Measurements from ENCODE around the gene MEIS3. TPM values are rescaled to one million over a fixed set of nuclear protein-coding genes. Genes with fewer than 3 reads are reported as not detected.

MEIS3 gene
- polyA plus RNA-seq, 2 of the 4 experiments (the other 2 are of a cell fraction) = 16.5 to 27.1 TPM

GRCh38 chr19:47447470-47448359 lies 28.4 kb upstream of the MEIS3 start (continued):
- TF ChIP-seq MAX (IDR thresholded peaks at IDR 0.05) (peak; percentile 88), HOXA7 (CRISPR knock-in tag; IDR thresholded peaks at IDR 0.05) (no peak), ZNF302 (CRISPR knock-in tag; IDR thresholded peaks at IDR 0.05) (no peak), ESRRA (IDR thresholded peaks at IDR 0.05; ENCODE audit: borderline replicate concordance, low read length) (no peak), HDAC2 (IDR thresholded peaks at IDR 0.05) (no peak)

- CTCF ChIA-PET = interaction anchor here (1.0 to 28.3 kb wide), 8 partner anchors 11 to 296 kb away, joined by 3 to 901 read pairs (median 15); partner anchors contain the start of genes EHD2, KPTN and NAPA
- Histone ChIP-seq H3K9me3 (no peaks in the 10 kb centered on the region), H3K4me3 (peak overlapping the region; percentile 50), H3K4me2 (peak overlapping the region; percentile 91), H3K27ac (peak overlapping the region; percentile 46 to 51; a peak in 5 of 6 replicates), H3K4me1 (peaks cover 26% of the 10 kb centered on the region)
- POLR2A ChIA-PET = interaction anchor here (0.7 to 1.2 kb wide), 4 partner anchors 8 to 37 kb away, joined by 3 to 4 read pairs (median 3); partner anchors contain the start of gene KPTN
- peak; percentile 81 to 94 for DNase-seq (ENCODE audit: low read depth in 1 of 2, low spot score in 1 of 2)
- no peak for TF ChIP-seq ELK1 (IDR thresholded peaks at IDR 0.05; ENCODE audit: low read depth, low read length)
- TF ChIP-seq POLR2A (IDR thresholded peaks at IDR 0.05; ENCODE audit: low read length) = no peak
- no peak for TF ChIP-seq SMC3 (IDR thresholded peaks at IDR 0.05)
- TF ChIP-seq ZC3H11A (IDR thresholded peaks at IDR 0.05) = no peak
- TF ChIP-seq NFE2L2 (conservative IDR thresholded peaks at IDR 0.05; ENCODE audit: low read length) = no peak
- no peak for TF ChIP-seq POLR2AphosphoS2 (conservative IDR thresholded peaks at IDR 0.05; ENCODE audit: low read length)
- TF ChIP-seq PBX3 (IDR thresholded peaks at IDR 0.05) = no peak
- no peak for TF ChIP-seq FOXS1 (CRISPR knock-in tag; IDR thresholded peaks at IDR 0.05)
- TF ChIP-seq TP53 (CRISPR knock-in tag; IDR thresholded peaks at IDR 0.05) = no peak
- TF ChIP-seq HMGXB4 (CRISPR knock-in tag; IDR thresholded peaks at IDR 0.05; ENCODE audit: borderline replicate concordance) = no peak
- TF ChIP-seq MAFK (IDR thresholded peaks at IDR 0.05; ENCODE audit: partially characterized antibody) = no peak
- no peak for TF ChIP-seq ZFP36 (IDR thresholded peaks at IDR 0.05; ENCODE audit: borderline replicate concordance, partially characterized antibody)
- no peak for TF ChIP-seq HOXA7 (CRISPR knock-in tag; IDR thresholded peaks at IDR 0.05)
- no peak for FAIRE-seq
- ATAC-seq = peak; percentile 66 to 80
- WGBS (ENCODE audit: missing lambda C conversion rate) = 26% methylated on average over 28 of the region's 28 CpGs
Observed at GRCh38 chr19:47446534-47447469, 27.5 kb upstream of the MEIS3 start.
